GM15510 (cell line): Measurements from ENCODE around the gene MTMR3.

ENCODE experiments used
- POLR2A ChIP-seq: IDR thresholded peaks from 3 replicates; pipeline ENCODE4 v1.6.1; 2011; ENCODE audit warnings: borderline replicate concordance; ENCODE audit not compliant: insufficient read length; ENCODE audit errors: extremely low read depth

The MTMR3 gene

DNA sequence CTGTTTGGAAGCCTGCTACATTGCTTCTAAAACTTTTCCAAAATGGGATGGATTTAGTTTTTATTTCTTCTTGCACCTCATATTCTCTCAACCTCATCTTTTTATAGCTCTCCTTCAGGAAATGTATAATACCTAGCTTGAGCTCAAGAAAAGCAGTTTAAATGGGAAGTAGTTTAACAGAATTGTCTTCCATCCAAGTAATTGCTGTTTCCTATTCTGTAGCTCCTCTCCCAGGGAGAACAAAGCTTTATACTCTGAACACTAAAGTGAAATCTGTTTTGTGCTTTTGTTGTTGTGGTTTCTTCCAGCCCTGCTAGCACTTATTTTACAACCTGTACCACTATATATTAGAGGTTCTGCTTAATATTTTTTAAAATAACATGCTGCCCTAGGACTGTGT lies 114.1 kb downstream of the MTMR3 start:
- no peak for TF ChIP-seq POLR2A

DNA sequence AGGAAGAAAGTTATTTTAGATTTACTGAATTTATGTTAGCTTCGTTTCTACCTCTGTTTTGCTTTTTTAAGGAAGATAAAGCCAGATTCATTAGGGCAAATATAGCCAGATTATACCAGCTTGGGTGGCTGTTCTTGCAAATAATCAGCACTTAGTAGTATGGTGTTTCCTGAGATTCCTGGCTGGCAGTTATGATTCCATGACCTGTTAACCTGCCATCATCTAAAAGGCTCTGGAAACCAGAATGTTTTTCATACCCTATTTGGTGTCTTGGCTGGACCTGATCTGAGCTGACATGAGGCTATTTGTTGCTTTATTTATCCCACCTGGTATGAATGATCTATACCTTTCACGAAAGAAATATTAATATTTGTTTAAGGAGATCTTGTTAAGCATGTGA lies 114.5 kb downstream of the MTMR3 start:
- no peak for TF ChIP-seq POLR2A

GRCh38 chr22:29998627-29999384 lies 115.8 kb downstream of the MTMR3 start:
- TF ChIP-seq POLR2A, result no peak

- TF ChIP-seq POLR2A, result no peak
These were observed 117.6 kb downstream of the MTMR3 start for GRCh38 chr22:30000566-30000965.

- TF ChIP-seq POLR2A, result no peak
These were observed 118.5 kb downstream of the MTMR3 start for GRCh38 chr22:30001459-30001858.

DNA sequence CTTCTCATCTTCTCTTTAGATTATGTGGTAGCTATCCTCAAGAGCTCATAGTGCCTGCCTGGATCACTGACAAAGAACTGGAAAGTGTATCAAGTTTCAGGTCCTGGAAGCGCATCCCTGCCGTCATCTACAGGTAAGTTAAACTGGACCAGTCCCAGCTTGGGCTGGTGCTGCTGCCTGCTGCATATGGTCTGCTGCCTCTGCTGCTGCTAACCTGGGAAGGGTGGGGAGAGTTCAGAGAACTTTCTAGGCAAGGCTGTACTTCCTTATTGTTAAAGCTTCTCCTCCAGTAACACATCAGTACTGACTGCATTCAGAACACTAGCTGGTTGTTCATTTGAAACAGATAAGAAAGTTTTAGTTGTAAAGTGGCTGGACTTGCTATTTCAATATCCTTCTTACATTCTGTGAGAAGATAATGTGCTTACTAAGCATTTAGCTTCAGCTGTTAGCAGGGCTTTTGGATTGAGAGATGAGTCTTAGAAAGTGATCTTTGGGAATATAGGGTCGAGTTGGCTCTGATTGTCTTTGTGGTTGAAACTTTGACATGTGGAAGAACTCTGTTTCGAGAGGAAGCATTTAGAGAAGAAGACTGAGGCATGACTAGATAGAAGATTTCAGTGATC lies 120.0 kb downstream of the MTMR3 start:
- no peak for TF ChIP-seq POLR2A

DNA sequence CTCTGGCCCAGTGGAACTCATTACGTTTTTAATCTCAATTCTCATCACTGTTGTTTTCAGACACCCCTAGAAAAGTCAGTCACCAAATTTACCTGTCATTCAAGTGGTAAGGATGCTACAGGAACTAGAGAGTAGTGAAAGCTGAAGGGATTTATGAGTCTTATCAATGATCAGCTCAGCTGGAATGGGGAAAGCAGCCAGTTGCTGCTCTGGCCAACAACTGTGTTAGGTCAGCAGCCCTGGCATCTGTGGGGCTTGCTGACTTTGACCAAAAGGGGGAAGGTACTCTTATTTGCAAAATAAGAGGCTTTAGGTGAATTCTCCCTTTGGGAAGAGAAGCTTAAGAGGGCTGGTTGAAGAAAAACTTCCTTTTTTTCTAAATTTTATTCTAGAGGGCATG lies 121.1 kb downstream of the MTMR3 start:
- TF ChIP-seq POLR2A, result no peak

DNA sequence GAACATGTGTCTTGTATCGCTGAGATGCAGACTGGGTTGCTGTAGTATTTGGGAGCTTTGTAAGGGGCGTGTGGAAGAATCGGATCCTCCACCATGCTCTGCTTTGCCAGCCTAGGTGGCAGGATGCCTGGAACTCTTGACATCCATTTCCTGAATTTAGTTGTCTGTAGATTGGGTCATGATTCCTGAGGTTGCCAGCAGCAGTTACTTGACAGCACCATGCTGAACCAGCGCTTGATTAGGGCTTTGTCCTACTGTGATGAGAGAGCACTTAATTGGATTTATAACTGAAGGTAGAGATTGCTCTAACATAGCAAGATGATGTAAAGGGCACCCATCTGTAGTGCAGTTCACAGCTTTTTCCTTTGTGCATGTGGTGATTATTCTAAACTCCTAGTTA lies 121.7 kb downstream of the MTMR3 start:
- no peak for TF ChIP-seq POLR2A

DNA sequence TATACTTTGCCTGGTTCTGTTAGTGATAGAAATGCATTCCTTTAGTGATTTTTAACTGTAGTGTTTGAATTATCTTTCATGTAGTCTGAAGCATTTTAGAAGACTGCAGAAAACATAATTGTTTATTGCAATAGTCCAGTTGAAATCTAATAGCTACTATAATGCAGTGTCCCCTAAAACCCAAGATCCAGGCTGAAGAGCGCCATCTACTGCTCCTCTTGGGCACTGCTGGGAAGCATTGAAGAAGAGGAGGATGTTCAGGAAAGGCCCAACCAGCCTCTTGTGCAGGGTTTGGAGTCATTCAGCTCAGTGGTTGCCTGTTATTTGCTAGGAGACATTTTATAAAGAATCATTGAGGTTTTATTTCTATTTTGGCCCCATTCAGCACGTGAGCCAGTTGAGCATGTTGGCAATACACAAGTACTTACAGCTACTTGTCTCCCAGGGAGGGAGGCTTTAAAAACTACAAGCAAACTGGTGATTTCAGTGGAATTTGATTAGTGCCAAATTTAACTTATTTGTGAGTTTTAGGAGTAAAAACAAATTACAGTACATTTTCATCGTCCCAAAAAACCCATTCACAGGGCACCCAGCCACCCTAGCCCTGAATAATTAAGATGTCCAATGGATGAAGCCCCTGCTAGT lies 122.4 kb downstream of the MTMR3 start:
- no peak for TF ChIP-seq POLR2A

- TF ChIP-seq POLR2A, result no peak
These were observed 124.4 kb downstream of the MTMR3 start for GRCh38 chr22:30007361-30007760.

DNA sequence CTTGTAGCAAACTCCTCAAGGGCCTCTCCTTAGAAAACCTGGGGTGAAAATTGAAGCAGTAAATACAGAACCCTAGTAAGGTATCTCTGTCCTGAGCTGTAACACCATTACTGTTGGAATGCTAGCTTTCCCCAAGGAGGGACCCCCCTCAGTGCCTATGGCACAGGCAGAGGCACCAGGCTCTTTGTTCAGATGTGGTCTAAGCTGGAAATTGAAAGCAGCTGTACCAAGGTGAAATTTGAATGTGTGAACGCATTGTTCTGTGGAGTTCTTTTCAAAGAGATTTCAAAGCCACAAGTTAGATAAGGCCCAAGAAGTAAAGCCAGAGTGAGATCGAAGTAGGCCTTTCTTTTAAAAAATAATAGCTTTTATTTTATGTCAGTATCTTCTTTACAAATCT lies 125.4 kb downstream of the MTMR3 start:
- no peak for TF ChIP-seq POLR2A

DNA sequence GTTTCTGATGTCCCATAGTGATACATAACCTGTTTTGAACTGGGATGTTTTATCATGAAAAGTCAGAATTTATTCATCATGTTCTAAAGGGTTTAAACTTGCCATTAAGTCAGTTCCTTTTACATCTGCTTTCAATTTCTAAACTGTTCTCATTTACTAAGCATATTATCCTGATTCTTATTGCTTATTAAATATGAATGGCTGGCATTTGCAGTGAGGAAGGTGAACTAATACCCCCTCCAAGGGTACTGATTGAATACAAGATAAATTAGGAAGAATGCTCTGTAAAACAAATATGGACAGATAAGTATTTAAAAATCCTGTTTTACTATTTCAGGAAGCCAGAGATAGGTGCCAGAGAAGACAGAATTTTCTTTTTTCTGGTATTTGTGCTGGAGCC lies 126.5 kb downstream of the MTMR3 start:
- TF ChIP-seq POLR2A, result no peak

GRCh38 chr22:30010789-30011405 lies 127.9 kb downstream of the MTMR3 start:
- TF ChIP-seq POLR2A, result no peak

DNA sequence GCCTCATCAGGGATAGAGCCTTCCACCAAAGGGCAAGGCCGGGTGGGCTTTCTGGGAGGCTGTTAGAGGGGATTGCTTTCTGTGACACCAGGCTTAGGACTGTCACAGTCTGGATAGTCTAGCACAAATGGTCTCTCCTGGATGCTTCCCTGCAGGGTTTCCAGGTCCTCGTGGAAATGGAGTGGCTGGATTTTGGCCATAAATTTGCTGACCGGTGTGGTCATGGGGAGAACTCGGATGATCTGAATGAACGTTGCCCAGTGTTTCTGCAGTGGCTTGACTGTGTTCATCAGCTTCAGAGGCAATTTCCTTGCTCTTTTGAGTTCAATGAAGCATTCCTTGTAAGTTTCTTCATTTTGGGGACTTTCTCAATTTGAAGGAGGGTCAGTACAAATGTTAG lies 130.2 kb downstream of the MTMR3 start:
- TF ChIP-seq POLR2A, result no peak

- no peak for TF ChIP-seq POLR2A
These were observed 131.3 kb downstream of the MTMR3 start for GRCh38 chr22:30014244-30014643.

DNA sequence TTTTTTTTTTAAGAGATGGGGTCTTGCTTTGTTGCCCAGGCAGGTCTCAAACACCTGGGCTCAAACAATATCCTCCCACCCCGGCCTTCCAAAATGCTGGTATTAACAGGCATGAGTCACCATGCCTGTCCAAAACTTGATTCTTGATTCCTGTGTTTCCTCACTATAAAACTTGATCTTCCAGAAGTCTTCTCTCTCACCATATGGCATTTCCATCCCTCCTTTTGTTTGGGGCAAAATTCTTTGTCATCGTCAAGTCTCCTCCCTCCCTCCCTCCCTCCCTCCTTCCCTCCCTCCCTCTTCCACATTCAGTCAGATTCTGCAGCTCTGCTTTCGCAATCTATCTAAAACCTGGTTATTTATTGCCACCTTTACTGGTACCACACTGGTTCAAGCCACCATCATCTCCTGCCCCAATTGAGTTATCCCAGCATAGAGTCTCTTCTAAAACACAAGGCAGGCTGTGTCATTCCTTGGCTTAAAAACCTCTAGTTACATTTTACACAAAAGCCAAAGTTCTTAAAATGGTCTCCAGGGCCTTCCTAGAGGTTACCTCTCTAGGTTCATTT lies 132.3 kb downstream of the MTMR3 start:
- no peak for TF ChIP-seq POLR2A

DNA sequence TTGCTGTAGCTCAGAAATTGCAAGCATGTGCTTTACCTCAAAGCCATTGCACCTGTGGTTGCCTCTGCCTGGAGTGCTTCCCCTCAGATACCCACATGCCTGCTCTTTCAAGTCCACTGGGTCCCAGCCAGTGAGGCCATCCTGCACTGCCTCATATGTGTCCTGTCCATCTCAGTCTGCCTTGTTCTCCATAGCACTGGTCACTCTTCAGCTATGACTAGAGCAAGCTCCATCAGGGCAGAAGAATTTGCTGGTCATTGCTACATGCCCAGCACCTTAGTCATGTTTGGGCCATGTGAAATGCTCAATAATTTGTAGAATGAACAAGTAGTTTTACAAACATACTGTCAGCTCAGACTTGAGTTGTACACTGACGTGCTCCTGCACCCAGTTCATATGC lies 132.9 kb downstream of the MTMR3 start:
- TF ChIP-seq POLR2A, result no peak
